Astrocyte of the cerebellum (primary cell): ENCODE results near the gene TBC1D5.
"Not testable (repeated sequence)": the region's sequence is repeated elsewhere in the genome, so short reads cannot be mapped to it uniquely, and the experiment has no call there.

Experiments
- DNase-seq: peaks from one replicate; pipeline ENCODE4 v3.0.0-alpha.2; 2011; ENCODE audit warnings: low read depth
- H3K4me3 ChIP-seq: 2 replicates; pipeline ENCODE4 v1.5.1; 2011; ENCODE audit warnings: mild to moderate bottlenecking, low read depth, low read length, moderate library complexity
- CTCF ChIP-seq: IDR thresholded peaks from 2 replicates; pipeline ENCODE4 v1.5.1; 2012; ENCODE audit warnings: low read length, low read depth, moderate library complexity, mild to moderate bottlenecking; ENCODE audit errors: missing control alignments
- in situ Hi-C: cut with HindIII; loops from 2 replicates; pipeline ENCODE4 v1.10.0; 2017; ENCODE audit warnings: low sequenced_read_pairs

Gene TBC1D5

GRCh38 chr3:17355591-17355990 is 386.8 kb downstream of the TBC1D5 start:
- in situ Hi-C loops, result no loop called here
- H3K4me3 ChIP-seq, result no peak overlapping the region
- TF ChIP-seq CTCF, result no peak
- DNase-seq, result peak; percentile 20

GRCh38 chr3:17354341-17354740 is 388.1 kb downstream of the TBC1D5 start:
- no peak for TF ChIP-seq CTCF
- in situ Hi-C loops, result no loop called here
- H3K4me3 ChIP-seq, result no peak overlapping the region
- no peak for DNase-seq

- in situ Hi-C loops, result no loop called here
- H3K4me3 ChIP-seq, result no peak overlapping the region
- TF ChIP-seq CTCF, result no peak
- DNase-seq, result no peak
Measured at GRCh38 chr3:17352620-17353019, 389.8 kb downstream of the TBC1D5 start.

- DNase-seq, H3K4me3 ChIP-seq, in situ Hi-C loops: not testable (repeated sequence)
Measured at GRCh38 chr3:17351193-17351592, 391.2 kb downstream of the TBC1D5 start.

- no peak for TF ChIP-seq CTCF
- no peak for DNase-seq
- H3K4me3 ChIP-seq, result no peak overlapping the region
- in situ Hi-C loops, result no loop called here
Measured at GRCh38 chr3:17349093-17349492, 393.3 kb downstream of the TBC1D5 start.

- no peak overlapping the region for H3K4me3 ChIP-seq
- DNase-seq, result no peak
- no peak for TF ChIP-seq CTCF
- in situ Hi-C loops, result no loop called here
Measured at GRCh38 chr3:17342119-17342518, 400.3 kb downstream of the TBC1D5 start.

GRCh38 chr3:17340693-17341092 is 401.7 kb downstream of the TBC1D5 start:
- no peak for TF ChIP-seq CTCF
- no peak overlapping the region for H3K4me3 ChIP-seq
- DNase-seq, result no peak
- in situ Hi-C loops, result no loop called here
